Colon (tissue), 2 donors: Measurements from ENCODE around the gene MTHFR.

Source experiments
- FAIRE-seq: peaks from 2 replicates; lab custom pipeline; 2012; peaks lifted over from hg19 to GRCh38; lab: Jason Lieb, UNC
- donor health status: control.
- donor health status: control.

MTHFR gene

DNA sequence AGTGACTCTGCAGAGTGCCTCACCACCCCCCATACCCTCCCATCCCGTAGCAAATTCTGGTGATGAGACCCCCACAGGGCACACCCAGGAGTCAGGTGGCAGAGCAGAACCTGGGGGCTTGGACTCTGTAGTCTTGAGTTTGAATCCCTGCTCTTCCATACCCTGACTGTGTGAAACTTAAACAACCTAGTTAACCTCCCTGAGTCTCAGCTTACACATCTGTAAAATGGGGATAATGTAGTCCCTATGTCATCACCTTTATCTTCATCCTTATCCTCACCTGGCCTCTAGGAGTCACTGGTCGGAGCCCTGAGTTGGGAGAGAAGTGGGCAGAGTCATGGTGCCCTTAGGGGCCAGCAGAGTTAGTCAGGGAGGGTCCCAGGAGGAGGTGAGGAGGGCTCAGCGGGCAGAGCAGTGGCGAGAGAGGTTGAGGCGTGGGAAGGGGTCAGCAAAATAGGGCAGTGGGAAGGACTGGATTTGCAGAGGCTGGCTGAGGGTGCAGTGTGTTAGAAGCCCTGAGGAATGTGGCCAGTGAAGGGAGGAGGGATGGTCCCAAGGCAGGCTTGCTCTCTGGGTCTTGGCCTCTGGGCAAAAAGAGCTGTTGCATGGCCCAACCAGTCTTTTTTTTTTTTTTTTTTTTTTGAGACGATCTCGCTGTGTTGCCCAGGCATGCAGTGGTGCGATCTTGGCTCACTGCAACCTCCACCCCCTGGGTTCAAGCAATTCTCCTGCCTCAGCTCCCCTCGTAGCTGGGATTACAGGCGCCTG, 25.2 kb downstream of the MTHFR start:
- no peak for FAIRE-seq

GRCh38 chr1:11779715-11780379, 25.9 kb downstream of the MTHFR start:
- no peak for FAIRE-seq

- FAIRE-seq, result no peak
Observed at GRCh38 chr1:11778844-11779623, 26.7 kb downstream of the MTHFR start.

DNA sequence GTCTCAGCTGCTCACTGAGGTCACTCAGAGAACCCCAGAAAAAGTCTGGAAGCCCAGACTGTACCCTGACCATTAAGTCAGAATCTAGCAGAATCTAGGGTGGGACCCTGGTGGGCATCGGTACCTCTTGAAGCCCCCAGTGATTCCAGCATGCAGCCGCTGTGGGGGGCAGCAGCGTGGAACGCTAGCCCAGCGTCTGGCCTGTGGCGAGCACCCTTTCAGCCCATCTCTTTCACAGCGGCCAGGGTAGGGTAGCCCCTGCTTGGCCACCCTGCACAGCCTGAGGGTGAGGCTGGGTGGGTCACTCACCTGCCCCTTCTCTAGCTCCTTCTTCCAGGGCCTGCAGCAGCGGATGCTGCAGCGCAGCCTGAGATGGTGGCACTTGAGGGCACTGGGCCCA, 27.4 kb downstream of the MTHFR start:
- no peak for FAIRE-seq

DNA sequence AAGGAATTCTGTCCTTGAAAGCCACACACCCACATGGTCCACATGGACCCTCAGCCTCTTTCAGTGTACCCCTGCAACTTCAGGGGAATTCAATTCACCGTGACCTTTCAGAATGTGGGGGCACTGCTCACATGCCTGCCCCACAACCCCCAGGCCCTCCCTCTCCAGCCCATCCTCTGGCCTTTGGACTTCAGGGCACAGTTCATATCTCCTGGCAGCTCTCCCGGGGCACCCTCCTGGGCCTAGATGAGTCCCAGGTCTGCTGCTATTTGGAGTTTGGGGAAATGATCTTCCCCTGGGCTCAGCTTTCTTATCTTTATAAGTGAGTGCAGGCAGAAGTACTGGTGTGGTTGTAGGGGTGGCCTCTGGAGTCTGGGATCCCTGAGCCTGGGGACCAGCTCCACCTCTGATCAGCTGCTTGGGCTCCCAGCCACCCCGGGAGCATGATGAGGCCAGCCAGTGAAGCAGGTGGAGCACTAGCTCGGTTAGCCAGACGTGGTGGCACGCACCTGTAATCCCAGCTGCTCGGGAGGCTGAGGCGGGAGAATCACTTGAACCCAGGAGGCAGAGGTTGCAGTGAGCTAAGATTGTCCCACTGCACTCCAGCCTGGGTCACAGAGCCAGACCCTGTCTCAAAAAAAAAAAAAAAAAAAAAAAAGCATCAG, 28.0 kb downstream of the MTHFR start:
- FAIRE-seq, result no peak

GRCh38 chr1:11774753-11775152, 31.0 kb downstream of the MTHFR start:
- FAIRE-seq, result no peak

DNA sequence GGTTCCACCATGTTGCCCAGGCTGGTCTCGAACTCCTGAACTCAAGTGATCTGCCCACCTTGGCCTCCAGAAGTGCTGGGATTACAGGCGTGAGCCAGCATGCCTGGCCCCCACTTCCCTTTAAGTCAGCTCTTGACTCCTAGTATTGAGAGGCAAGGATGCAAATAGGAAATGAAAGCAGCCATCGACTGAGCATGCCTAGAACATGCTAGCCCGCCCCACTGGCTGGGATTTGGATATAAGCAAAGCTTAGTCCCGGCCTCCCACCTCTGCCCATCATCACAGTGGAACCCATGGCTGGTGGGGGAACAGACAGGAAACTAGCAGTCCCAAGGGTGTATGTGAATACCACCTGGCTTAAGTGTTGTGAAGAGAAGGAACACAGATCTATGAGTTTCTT, 33.3 kb downstream of the MTHFR start:
- FAIRE-seq, result no peak

GRCh38 chr1:11771481-11772043, 34.2 kb downstream of the MTHFR start:
- no peak for FAIRE-seq

GRCh38 chr1:11770011-11770410, 35.8 kb downstream of the MTHFR start:
- FAIRE-seq, result no peak

DNA sequence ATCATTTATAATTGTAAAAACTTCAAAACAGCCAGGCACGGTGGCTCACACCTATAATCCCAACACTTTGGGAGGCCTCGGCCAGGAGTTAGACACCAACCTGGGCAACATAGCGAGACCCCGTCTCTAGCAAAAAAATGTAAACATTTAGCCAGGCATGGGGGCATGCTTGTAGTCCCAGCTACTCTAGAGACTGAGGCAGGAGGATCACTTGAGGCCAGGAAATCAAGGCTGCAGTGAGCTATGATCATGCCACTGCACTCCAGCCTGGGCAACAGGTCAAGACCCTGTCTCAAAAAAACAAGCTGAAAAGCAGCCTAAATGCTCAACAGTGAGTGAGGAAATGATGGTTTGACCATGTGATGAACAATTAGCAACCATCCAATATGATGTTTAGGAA, 36.5 kb downstream of the MTHFR start:
- no peak for FAIRE-seq

DNA sequence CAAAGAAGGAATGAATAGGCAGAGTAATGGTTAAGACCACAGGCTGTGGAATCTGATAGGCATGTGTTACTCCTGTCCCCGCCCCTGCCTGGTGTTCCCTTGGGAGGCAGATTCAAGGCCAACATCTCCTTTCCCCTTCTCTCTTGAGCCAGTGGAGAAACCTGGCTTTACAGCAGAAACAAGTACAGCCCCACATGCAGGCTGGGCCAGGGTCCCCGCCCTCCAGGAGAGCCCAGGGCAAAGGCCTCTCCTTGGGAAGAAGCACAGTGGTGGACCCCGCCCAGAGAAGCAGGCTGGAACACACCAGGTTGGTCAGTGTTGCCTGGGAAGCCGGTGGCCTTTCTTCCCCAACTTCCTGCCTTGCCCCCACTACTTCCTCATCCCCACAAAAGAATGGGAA, 36.9 kb downstream of the MTHFR start:
- FAIRE-seq, result no peak

DNA sequence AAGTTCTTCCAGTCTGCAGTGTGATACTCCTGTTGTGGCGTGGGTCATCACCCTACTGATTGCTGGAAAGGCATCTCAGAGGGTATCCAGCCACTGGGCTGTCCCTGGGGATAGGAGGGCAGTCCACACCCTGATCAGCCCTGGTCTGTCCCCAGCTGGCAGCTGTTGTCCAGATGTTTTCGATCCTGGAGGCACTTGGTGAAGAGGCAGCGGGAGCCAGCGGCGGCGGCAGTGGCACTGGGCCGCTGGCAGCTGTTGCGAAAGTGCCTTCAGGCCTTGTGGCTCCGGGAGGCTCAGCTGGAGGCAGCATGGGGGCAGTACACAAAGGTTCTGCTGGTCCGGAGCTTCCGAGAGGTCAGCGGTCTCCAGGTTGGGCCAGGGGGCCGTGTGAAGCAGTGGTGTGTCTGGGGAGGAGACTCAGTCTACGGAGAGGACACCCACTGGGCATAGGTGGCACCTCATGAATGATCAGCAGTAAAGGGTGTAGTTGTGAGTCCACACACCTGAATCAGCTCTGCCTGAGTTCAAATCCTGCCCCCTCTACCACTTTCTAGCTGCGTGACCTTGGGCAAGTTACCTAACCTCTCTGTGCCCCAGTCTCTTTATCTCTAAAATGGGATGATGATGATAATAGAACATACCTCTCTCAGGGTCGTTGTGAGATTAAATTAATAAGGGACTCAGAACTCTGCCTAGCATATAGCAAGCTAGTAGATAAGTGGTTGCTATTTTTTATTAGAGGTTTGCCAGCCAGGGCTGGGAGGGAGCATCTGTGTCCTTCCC, 37.7 kb downstream of the MTHFR start:
- FAIRE-seq, result no peak

DNA sequence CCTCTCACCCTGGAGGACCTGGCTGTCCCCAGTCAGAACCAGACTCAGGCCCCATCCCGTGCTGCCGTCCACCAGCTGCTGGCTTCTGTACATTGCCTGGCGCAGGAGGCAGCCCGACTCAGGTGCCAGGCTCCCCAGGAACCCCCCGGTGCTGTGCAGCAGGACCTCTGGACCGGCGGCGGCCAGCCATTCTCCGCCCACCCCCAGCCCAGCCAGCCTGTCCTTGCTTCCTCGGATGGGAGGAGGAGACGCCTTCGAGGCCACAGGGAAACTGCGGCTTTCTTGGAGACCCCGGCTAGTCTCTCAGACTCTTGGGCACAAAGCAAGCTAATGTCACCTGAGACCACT, 39.4 kb downstream of the MTHFR start:
- no peak for FAIRE-seq

DNA sequence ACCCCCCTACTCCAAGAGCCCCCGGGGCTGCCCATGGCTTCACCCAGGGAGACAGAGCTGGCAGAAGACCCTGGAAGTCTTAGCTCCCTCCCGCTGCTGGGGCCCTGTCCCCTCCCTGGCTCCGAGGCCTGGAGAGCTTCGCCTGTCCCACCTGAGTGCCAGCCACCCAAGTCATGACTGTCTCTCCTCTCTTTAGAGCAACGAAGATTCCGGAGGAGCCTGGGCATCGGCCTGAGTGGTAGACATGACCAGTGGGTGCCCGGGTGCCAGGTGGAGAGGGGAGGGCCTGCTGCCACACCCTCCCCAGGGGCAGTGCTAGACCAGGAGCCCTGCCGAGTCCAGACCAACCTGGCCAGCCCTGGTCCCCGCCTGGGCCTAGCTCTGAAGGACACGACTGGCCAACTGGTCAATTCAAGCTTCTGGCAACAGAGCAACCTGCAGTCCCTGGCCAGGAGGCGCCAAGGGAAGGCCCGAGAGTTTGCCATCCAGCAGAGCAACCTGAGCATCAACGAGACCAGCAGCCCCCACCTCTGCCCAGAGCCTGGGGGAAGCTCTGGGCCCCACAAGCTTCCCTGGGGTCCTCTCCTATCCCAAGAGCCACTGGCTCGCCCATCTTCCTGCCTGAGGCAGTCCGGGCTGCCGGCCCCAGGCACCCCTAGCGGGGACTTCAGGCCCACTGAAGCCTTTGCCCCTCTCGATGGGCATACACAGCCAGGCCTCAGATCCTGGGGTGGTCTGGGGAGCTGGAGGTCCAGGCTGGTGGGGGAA, 39.9 kb downstream of the MTHFR start:
- FAIRE-seq, result no peak

- FAIRE-seq, result no peak
Observed at GRCh38 chr1:11764519-11764918, 41.2 kb downstream of the MTHFR start.

- FAIRE-seq, result no peak
Observed at GRCh38 chr1:11764115-11764514, 41.6 kb downstream of the MTHFR start.

- no peak for FAIRE-seq
Observed at GRCh38 chr1:11761988-11762406, 43.8 kb downstream of the MTHFR start, which contains the start of gene C1orf167. C1orf167 (plus strand) TSS chr1:11762193; CDS start chr1:11764401, 2,208 bp downstream.

GRCh38 chr1:11761285-11761684, 44.5 kb downstream of the MTHFR start:
- no peak for FAIRE-seq

DNA sequence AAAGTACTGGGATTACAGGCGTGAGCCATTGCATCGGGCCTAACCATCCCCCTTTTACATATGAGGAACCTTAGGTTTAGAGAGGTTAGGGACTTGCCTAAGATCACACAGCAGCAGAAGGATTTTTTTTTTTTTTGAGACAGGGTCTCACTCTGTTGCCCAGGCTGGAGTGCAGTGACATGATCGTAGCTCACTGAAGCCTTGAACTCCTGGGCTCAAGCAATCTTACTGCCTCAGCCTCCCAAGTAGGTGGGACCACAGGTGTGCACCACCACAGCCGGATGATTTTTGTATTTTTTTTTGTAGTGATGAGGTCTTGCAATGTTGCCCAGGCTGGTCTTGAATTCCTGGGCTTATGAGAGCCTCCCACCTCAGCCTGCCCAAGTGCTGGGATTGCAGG, 46.0 kb downstream of the MTHFR start:
- FAIRE-seq, result no peak

DNA sequence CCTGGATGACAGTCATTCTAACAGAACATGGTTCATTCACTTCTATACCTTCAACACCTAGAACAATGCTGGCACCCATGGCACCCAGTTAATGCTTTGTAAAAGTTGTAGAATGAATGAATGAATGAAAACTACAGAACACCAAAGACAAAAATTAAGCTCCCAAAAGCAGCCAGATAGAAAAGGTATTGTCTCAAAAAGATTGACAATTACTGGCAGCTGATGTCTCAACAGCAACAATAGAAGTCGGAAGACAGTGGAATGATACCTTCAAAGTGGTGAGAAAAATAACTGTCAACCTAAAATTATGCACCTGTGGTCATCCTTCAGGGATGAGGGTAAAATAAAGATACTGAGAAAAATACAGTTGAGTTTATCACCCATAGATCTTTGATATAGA, 48.7 kb downstream of the MTHFR start:
- FAIRE-seq, result no peak
